K562 (cell line): ENCODE data around the gene LLPH. TPM values are rescaled to one million over a fixed set of nuclear protein-coding genes. Genes with fewer than 3 reads are reported as not detected.

Experiments
- ATAC-seq: fragments of 200-7000 bp; cut with Tn5 transposase; 3 replicates; pipeline ENCODE4 v1.9.1; 2020; ENCODE audit warnings: moderate library complexity
- BruUV-seq: library from RNA; stranded (reverse); fragments of 400-500 nt; replicated peaks from 2 replicates; lab custom pipeline; 2021; lab: Mats Ljungman, UMichigan
- CTCF ChIA-PET: fragments of 300-600 bp; formaldehyde crosslinking; extraction: SDS; loops from one replicate; lab custom pipeline; 2021; ENCODE audit warnings: low intra/inter-chr PET ratio; lab: Yijun Ruan, JAX
- POLR2A ChIA-PET: fragments of 300-600, 350-650 bp; sonication (Branson Sonifier 250); formaldehyde crosslinking; extraction: SDS; loops from one replicate; lab custom pipeline; 2021; ENCODE audit warnings: antibody characterized with exemption, inconsistent platforms; lab: Yijun Ruan, JAX
- DNase-seq, 4 experiments: peaks; one replicate each; pipeline versions ENCODE4 v3.0.0 to v3.0.0-alpha.2; 2011 to 2018; ENCODE audit warnings: low spot score in 3 of 4, mixed read lengths in 3 of 4; ENCODE audit errors: extremely low read depth in 1 of 4
- FAIRE-seq: peaks from 2 replicates; lab custom pipeline; 2011; peaks lifted over from hg19 to GRCh38; lab: Jason Lieb, UNC
- H2AFZ ChIP-seq: 2 replicates; pipeline ENCODE4 v1.6.0; 2011; ENCODE audit warnings: low read depth, low read length, control low read depth, inconsistent platforms
- H3K27ac ChIP-seq: fragments of 200-600 bp; 3 replicates; pipeline ENCODE4 v1.8.0; 2011; ENCODE audit warnings: low read depth, mild to moderate bottlenecking, control low read depth, inconsistent platforms, low read length, moderate library complexity, mixed read lengths; ENCODE audit errors: extremely low read depth
- H3K27me3 ChIP-seq, 2 experiments: fragments of 300-600 bp in 1 of 2; 2 replicates in 1 of 2; 3 replicates in 1 of 2; pipeline versions ENCODE4 v1.6.0 to v1.8.0; 2011; ENCODE audit warnings: inconsistent platforms in 2 of 2, low read length in 2 of 2, mild to moderate bottlenecking in 1 of 2, mixed read lengths in 1 of 2, moderate library complexity in 1 of 2; ENCODE audit not compliant: control insufficient read depth in 2 of 2, insufficient read depth in 2 of 2
- H3K36me3 ChIP-seq: fragments of 300-600 bp; 3 replicates; pipeline ENCODE4 v1.8.0; 2011; ENCODE audit warnings: mild to moderate bottlenecking, low read length, inconsistent platforms; ENCODE audit not compliant: control insufficient read depth, insufficient read depth
- H3K4me1 ChIP-seq, 2 experiments: fragments of 200-600 bp in 1 of 2; replicated peaks in 1 of 2; 2 replicates in 1 of 2; 3 replicates in 1 of 2; pipeline versions ENCODE4 v1.5.1 to v1.8.0; 2011; ENCODE audit warnings: inconsistent platforms in 2 of 2, low read length in 2 of 2, mild to moderate bottlenecking in 1 of 2, mixed read lengths in 1 of 2, moderate library complexity in 1 of 2; ENCODE audit not compliant: control insufficient read depth in 2 of 2, insufficient read depth in 2 of 2
- H3K4me2 ChIP-seq: 2 replicates; pipeline ENCODE4 v1.6.1; 2011; ENCODE audit warnings: low read length, control low read depth, inconsistent platforms, mixed read lengths; ENCODE audit not compliant: insufficient read depth
- H3K4me3 ChIP-seq: fragments of 200-600 bp; sonication (generic), shearing (Covaris generic); 2 replicates; pipeline ENCODE4 v1.5.1; 2016; ENCODE audit warnings: control low read depth, inconsistent platforms
- H3K79me2 ChIP-seq: fragments of 200-600 bp; 3 replicates; pipeline ENCODE4 v1.8.0; 2011; ENCODE audit warnings: low read length, inconsistent platforms; ENCODE audit not compliant: control insufficient read depth, insufficient read depth
- H3K9ac ChIP-seq, 2 experiments: 2 replicates each; pipeline versions ENCODE4 v1.6.0 to v1.6.1; 2011; ENCODE audit warnings: low read depth in 2 of 2, low read length in 2 of 2, control low read depth in 1 of 2, inconsistent platforms in 1 of 2, mild to moderate bottlenecking in 1 of 2, mixed read lengths in 1 of 2; ENCODE audit not compliant: insufficient read depth in 1 of 2
- H3K9me1 ChIP-seq: one replicate; pipeline ENCODE4 v1.6.0; 2011; ENCODE audit warnings: inconsistent platforms, mild to moderate bottlenecking, low read length, moderate library complexity; ENCODE audit not compliant: control insufficient read depth, insufficient read depth
- H3K9me3 ChIP-seq: replicated peaks from 2 replicates; pipeline ENCODE4 v1.5.1; 2011; ENCODE audit warnings: low read depth, low read length, inconsistent platforms; ENCODE audit not compliant: control insufficient read depth, insufficient read depth
- H4K20me1 ChIP-seq: replicated peaks from 2 replicates; pipeline ENCODE4 v1.6.1; 2011; ENCODE audit warnings: low read length, inconsistent platforms, mixed read lengths; ENCODE audit not compliant: control insufficient read depth, insufficient read depth
- CBX3 ChIP-seq, 2 experiments: IDR thresholded peaks; 1 replicate in 1 of 2; 2 replicates in 1 of 2; pipeline ENCODE4 v1.6.1; 2012; ENCODE audit warnings: inconsistent platforms in 2 of 2, low read length in 2 of 2, borderline replicate concordance in 1 of 2, control low read depth in 1 of 2
- CBX5 ChIP-seq: IDR thresholded peaks from 2 replicates; pipeline ENCODE4 v1.6.1; 2014; ENCODE audit warnings: low read depth, borderline replicate concordance
- CHD4 ChIP-seq: fragments of 200-600 bp; sonication (generic); IDR thresholded peaks from 3 replicates; pipeline ENCODE4 v1.6.1; 2012; ENCODE audit warnings: low read depth, mild to moderate bottlenecking, mixed read lengths, low read length, inconsistent platforms; ENCODE audit not compliant: insufficient read depth, insufficient replicate concordance, poor library complexity, severe bottlenecking
- HDAC1 ChIP-seq, 2 experiments: fragments of 450-650 bp; IDR thresholded peaks; 2 replicates each; pipeline ENCODE4 v1.6.1; 2016 to 2017; ENCODE audit warnings: inconsistent platforms in 1 of 2, mild to moderate bottlenecking in 1 of 2, moderate library complexity in 1 of 2
- NCOA4 ChIP-seq: fragments of 450-650 bp; IDR thresholded peaks from 2 replicates; pipeline ENCODE4 v1.6.1; 2018; ENCODE audit warnings: mild to moderate bottlenecking; ENCODE audit not compliant: partially characterized antibody
- SMAD4 ChIP-seq: fragments of 250-450 bp; sonication (Bioruptor Pico); conservative IDR thresholded peaks from 2 replicates; pipeline ENCODE4 v1.8.0; 2021; ENCODE audit warnings: inconsistent platforms, mild to moderate bottlenecking, moderate library complexity
- SMC3 ChIP-seq: conservative IDR thresholded peaks from 2 replicates; pipeline ENCODE4 v1.6.1; 2011; ENCODE audit warnings: low read depth, low read length, improper control_type of control experiment; ENCODE audit not compliant: insufficient read depth
- TRIM24 ChIP-seq, 2 experiments: fragments of 450-650 bp; IDR thresholded peaks; 2 replicates each; pipeline ENCODE4 v1.6.1; 2016
- TRIM28 ChIP-seq: fragments of 450-650 bp; IDR thresholded peaks from 2 replicates; pipeline ENCODE4 v1.6.1; 2017
- U2AF2 ChIP-seq: fragments of 200-400 bp; formaldehyde crosslinking; optimal IDR thresholded peaks from 2 replicates; pipeline ENCODE3; 2017; ENCODE audit warnings: low read depth, mild to moderate bottlenecking, low read length
- XRCC3 ChIP-seq: fragments of 450-650 bp; IDR thresholded peaks from 2 replicates; pipeline ENCODE4 v1.6.1; 2017; ENCODE audit warnings: mild to moderate bottlenecking, moderate library complexity
- ZBTB49 ChIP-seq: sonication (generic); formaldehyde crosslinking; IDR thresholded peaks from 2 replicates; pipeline ENCODE4 v1.8.0; 2022; ENCODE audit warnings: missing genetic modification reagents, mild to moderate bottlenecking, borderline replicate concordance
- ZBTB7A ChIP-seq: IDR thresholded peaks from 2 replicates; pipeline ENCODE4 v1.6.1; 2011; ENCODE audit warnings: low read depth, mild to moderate bottlenecking, low read length, moderate library complexity, borderline replicate concordance; ENCODE audit not compliant: control insufficient read depth
- ZNF146 ChIP-seq: IDR thresholded peaks from one replicate; pipeline ENCODE4 v1.6.1; 2018; ENCODE audit warnings: missing compliant biosample characterization; ENCODE audit not compliant: unreplicated experiment
- ZNF780A ChIP-seq: fragments of 250-450 bp; sonication (Bioruptor Pico); IDR thresholded peaks from 2 replicates; pipeline ENCODE4 v1.5.0; 2021; ENCODE audit warnings: mild to moderate bottlenecking
- in situ Hi-C: fragments of 300-500 bp; cut with MboI; formaldehyde crosslinking; loops from 4 replicates; pipeline ENCODE4 v1.15.0; 2018; ENCODE audit warnings: inconsistent platforms, mixed read lengths
- intact Hi-C: fragments of 100-400 bp; cut with micrococcal nuclease; formaldehyde crosslinking; loops from 2 replicates; pipeline ENCODE4 v1.14.2; 2022
- polyA plus RNA-seq, 8 experiments: library from polyadenylated mRNA; depleted of rRNA in 4 of 8; stranded (reverse) in 5 of 8; unstranded in 3 of 8; fragments of >200 nt; fragmentation: Nextera tagmentation in 2 of 8; fragmentation: Illumina TruSeq in 1 of 8; extraction: Ambion mirVana in 2 of 8; extraction: Trizol in 1 of 8; gene quantifications; 2 replicates each; pipeline versions ENCODE4 v1.2.1 to v1.2.3, GENCODE V29; 2011 to 2014; ENCODE audit warnings: inconsistent platforms in 1 of 8, missing spikeins in 1 of 8
- total RNA-seq, 7 experiments: library from RNA; depleted of rRNA in 6 of 7; stranded (reverse); fragments of >200 nt in 6 of 7; fragmentation: Illumina TruSeq in 2 of 7; extraction: Trizol in 2 of 7; gene quantifications; 2 replicates each; pipeline versions ENCODE4 v1.2.1 to v1.2.3, GENCODE V29; 2011 to 2021; ENCODE audit warnings: low replicate concordance in 1 of 7
- TF ChIP-seq, protein P1 (sequence below): fragments of 250-450 bp; sonication (Bioruptor Pico); IDR thresholded peaks from 2 replicates; pipeline ENCODE4 v1.5.0; 2021; ENCODE audit warnings: mild to moderate bottlenecking, moderate library complexity

The LLPH gene
- total and polyA plus RNA-seq, 9 of the 15 experiments (the other 6 are each of a cell fraction or from before 2014, with no cell fraction given), result 19.1 to 87.3 (median 59.6) TPM

- ChIA-PET CTCF (no interaction called here), POLR2A (interaction anchor here (1.9 kb wide), 1 partner anchor 10 kb away, joined by 7 read pairs; the partner anchor contains the start of gene LLPH)
- no peaks in the 10 kb centered on the region for H3K27me3 ChIP-seq
- H4K20me1 ChIP-seq, result no peaks in the 10 kb centered on the region
- DNase-seq, result no peak
- in situ Hi-C loops, result no loop called here
- H3K9ac ChIP-seq, result no peak overlapping the region
- no peaks in the 10 kb centered on the region for H3K4me1 ChIP-seq
- no peak overlapping the region for H3K27ac ChIP-seq
- no peak overlapping the region for H3K4me3 ChIP-seq
- intact Hi-C loops, result no loop called here
- no peak for ATAC-seq
- no peak overlapping the region for H3K4me2 ChIP-seq
- H2AFZ ChIP-seq, result no peak overlapping the region
- BruUV-seq, result no TSS peak
- no peaks in the 10 kb centered on the region for H3K9me1 ChIP-seq
- peaks cover 13% of the 10 kb centered on the region for H3K9me3 ChIP-seq
- peaks cover 37% of the 10 kb centered on the region for H3K36me3 ChIP-seq
- no peaks in the 10 kb centered on the region for H3K79me2 ChIP-seq
- peak; percentile 63 for FAIRE-seq
- TF ChIP-seq HDAC1 (IDR thresholded peaks at IDR 0.05) (peak in 1 of 2 experiments; percentile 90; a peak in 2 of 4 replicates), ZNF146 (CRISPR knock-in tag) (no peak), NCOA4 (no peak), ZNF780A (CRISPR knock-in tag) (no peak), XRCC3 (0 out of 2 replicates have a peak, but pooled peaks have one; percentile 42), TRIM24 (IDR thresholded peaks at IDR 0.05) (peak in 1 of 2 experiments; percentile 49; a peak in 1 of 4 replicates), ZBTB7A (no peak), U2AF2 (no peak), TRIM28 (peak; percentile 96), SMAD4 (CRISPR knock-in tag) (no peak), ZBTB49 (CRISPR knock-in tag) (no peak), CBX5 (peak; percentile 85), CHD4 (no peak), CBX3 (IDR thresholded peaks at IDR 0.05; ENCODE audit: borderline replicate concordance in 1 of 2, low read length in 2 of 2) (peak in 1 of 2 experiments; percentile 95; a peak in 2 of 3 replicates), SMC3 (no peak)
- TF ChIP-seq, protein P1, sequence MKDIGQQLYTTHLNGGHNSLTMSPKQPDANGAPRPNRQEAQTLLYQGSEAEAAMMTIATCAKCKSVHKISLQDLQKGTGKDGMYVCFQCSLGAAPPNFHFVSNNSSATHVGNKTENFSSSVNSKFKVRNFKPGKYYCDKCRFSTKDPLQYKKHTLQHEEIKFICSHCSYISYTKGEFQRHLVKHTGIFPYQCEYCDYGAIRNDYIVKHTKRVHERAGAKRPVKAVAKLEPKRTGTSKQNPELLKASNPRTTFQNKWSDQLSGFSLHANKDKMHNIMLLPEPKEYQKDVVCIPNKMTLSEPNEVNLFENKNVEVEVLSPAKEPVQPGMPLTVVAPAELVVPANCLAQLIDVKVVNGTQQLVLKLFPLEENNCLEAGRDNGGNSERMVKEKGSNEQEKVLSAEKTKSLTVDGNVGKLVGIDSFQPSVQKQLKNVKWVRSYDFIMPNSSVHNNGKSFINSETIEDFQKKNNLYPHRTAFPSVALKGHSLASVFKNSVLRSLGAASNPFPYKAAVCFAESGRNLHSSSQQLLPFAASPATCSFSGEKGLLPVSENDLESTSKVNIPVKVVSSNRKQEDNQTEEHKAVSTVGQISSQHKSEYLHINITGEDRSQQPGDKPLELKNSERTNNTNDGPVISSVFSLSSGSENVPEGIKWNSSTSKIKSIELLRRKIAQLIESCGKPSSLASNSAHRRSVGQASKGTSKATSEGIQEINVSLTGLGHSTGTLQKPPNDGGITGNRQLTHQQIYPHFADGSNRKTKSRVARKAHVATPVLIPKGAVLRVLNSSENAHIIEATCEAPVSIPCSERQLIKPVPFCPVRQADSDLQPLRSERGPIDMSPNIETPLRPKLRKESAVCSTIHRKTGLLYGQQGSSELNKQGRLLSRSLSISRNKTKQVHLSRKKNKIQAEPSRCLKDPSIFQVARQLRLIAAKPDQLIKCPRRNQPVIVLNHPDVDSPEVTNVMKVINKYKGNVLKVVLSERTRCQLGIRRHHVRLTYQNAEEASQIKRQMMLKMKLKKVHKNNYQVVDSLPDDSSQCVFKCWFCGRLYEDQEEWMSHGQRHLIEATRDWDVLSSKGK (CRISPR knock-in tag), result no peak
These were observed 10.2 kb upstream of the LLPH start for GRCh38 chr12:66140731-66141130.
